OCI-LY7 (cell line): ENCODE data around the gene LATS2.

Experiments
- EZH2phosphoT487 ChIP-seq: fragments of 200-600 bp; sonication (generic); IDR thresholded peaks from 2 replicates; pipeline ENCODE4 v1.6.1; 2018; ENCODE audit warnings: low read depth, borderline replicate concordance, mild to moderate bottlenecking, mixed run types, antibody characterized with exemption, low read length, moderate library complexity, mixed read lengths
- TF ChIP-seq, protein P1 (sequence below): fragments of 200-600 bp; sonication (generic); conservative IDR thresholded peaks from 2 replicates; pipeline ENCODE4 v1.5.1; 2014; ENCODE audit warnings: mild to moderate bottlenecking, antibody characterized with exemption, low read length, moderate library complexity, mixed read lengths

DNA sequence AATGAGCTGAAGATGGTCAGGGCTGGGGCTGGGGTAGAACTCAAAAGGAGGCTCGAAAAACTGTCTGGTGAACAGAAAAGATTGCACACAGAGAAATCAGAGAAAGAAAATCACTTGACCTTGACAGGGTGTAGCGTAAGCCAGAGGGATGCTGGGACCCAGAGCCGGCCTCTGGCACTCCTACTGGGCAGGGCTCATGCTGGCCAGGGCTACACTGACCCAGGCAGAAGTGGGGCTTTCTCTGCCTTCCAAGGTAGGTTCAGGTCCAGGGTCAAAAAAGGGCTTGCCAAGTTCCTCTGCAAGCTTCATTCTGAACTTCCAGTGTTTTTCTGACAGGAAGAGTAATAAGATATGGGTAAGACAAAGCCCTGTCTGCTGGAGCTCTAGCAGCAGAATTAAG lies 56.2 kb downstream of the LATS2 start:
- TF ChIP-seq, protein P1, sequence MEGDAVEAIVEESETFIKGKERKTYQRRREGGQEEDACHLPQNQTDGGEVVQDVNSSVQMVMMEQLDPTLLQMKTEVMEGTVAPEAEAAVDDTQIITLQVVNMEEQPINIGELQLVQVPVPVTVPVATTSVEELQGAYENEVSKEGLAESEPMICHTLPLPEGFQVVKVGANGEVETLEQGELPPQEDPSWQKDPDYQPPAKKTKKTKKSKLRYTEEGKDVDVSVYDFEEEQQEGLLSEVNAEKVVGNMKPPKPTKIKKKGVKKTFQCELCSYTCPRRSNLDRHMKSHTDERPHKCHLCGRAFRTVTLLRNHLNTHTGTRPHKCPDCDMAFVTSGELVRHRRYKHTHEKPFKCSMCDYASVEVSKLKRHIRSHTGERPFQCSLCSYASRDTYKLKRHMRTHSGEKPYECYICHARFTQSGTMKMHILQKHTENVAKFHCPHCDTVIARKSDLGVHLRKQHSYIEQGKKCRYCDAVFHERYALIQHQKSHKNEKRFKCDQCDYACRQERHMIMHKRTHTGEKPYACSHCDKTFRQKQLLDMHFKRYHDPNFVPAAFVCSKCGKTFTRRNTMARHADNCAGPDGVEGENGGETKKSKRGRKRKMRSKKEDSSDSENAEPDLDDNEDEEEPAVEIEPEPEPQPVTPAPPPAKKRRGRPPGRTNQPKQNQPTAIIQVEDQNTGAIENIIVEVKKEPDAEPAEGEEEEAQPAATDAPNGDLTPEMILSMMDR, result no peak
- TF ChIP-seq EZH2phosphoT487, result no peak
